ENCODE data around the gene STAT6. TPM values are rescaled to one million over a fixed set of nuclear protein-coding genes. Genes with fewer than 3 reads are reported as not detected.

Gene STAT6
- total RNA-seq, 1 donor from 2014 or later = 164 TPM

DNA sequence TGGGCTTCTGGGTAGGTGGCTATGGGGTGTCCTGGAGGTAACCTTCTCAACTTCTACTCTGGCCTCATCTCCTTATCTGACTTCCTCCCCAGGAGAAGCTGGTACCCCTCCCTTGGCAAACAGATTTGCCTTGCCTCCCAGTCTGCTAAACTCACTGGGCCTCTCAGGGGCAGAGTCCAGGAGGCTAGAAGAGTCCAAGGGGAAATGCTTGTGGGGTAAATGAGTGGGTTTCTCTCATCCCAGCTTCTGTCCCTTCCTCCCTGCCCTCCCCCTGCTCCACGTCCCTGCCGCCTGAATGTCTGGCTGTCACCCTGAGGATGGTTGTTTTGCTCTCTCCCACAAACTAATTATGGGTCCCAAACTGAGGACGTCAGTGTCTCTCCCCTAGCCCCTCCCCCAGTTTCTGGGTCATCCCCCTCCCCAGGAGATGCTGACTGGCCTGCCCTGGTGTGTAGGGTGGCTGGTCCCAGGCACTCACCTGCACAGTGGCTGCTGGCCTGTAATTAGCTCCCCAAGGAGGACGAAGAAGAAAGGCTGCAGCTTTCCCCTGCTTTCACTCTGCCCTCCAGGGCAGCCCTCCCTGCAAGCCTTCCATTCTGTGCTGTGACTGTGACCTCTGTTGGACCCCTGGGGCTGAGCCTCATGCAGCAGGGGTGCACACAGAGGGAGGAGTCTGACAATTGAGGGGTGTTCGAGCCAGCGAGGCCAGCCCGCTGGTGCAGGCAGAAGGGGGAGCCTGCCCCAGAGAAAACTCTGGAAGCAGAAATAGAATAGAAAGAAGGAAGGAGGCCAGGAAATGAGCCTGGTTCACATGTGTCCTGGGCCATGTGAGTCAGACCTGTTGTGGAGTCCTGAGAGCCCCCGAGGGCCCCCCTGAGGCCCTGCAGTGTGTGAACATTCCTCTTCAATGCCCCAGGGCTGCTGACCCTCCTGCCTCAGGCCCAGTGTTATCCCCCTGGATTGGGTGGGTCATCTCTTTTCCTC is 36.1 kb upstream of the STAT6 start, which contains the start of gene LRP1-AS:
Gene LRP1-AS (minus strand): TSS at position 659 of the 984 bp plus-strand sequence.
- DNase-seq (ENCODE audit: low spot score) = no peak

DNA sequence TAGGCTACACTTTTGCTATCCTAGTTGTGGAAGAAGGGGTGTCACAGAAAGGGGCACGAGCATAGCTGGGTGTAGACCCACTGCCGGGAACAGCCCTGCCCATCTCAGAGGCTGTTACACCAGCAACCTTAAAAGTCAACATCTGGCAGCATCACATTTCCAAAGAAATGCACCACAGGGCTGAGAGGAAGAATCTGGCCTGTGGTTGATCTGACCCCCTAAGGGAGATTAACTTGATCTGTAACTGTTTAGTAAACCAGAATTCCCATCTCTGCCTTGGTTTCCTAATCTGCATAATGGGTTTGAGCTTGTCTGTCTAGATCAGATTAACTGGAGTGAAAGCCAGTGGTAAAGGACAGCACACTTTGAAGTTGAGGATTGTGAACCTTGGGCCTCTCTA is 34.9 kb upstream of the STAT6 start:
- DNase-seq (ENCODE audit: low spot score) = no peak

DNA sequence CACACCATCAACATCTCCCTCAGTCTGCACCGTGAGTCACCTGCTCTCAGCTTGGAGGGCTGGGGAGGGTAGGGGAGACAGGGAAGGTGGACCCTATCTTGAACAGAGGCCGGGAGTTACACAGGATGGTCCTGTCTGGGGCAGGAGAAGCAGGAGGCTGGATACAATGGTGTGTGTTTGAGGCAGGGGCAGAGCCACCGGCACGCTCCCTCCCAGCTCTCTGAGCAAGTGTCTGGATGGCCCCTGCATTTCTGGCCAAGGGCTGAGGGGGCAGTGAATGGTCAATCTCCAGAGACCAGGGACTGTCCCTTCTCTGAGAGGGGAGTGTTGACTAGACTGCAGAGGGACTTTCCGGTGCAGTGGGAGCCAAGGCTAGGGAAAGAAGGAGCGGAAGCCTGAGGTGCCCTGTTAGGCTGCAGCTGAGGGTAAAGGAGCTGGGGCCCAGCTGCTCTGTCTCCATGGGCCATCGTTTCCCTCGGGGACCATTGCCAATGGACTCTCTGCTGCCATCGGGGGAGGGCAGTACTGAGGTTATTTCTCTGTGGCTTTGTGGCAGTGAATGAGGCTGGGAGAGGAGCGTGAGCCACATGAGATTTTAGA is 34.4 kb upstream of the STAT6 start:
- no peak for DNase-seq (ENCODE audit: low spot score)

DNA sequence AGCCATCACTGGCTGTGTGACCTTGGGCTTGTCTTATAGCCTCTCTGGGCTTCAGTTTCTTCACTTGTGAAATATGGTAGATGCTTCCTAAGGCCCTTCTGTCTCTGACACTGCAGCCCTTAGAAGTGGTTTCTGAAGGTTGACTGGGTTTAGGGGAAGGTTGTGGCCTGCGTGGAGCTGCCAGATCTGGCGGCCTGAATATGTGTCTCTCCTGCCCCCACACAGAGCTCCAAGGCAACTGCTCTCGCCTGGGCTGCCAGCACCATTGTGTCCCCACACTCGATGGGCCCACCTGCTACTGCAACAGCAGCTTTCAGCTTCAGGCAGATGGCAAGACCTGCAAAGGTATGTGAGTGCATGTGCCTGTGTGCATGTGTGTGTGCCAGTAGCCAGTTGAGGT is 32.3 kb upstream of the STAT6 start:
- no peak for DNase-seq (ENCODE audit: low spot score)

DNA sequence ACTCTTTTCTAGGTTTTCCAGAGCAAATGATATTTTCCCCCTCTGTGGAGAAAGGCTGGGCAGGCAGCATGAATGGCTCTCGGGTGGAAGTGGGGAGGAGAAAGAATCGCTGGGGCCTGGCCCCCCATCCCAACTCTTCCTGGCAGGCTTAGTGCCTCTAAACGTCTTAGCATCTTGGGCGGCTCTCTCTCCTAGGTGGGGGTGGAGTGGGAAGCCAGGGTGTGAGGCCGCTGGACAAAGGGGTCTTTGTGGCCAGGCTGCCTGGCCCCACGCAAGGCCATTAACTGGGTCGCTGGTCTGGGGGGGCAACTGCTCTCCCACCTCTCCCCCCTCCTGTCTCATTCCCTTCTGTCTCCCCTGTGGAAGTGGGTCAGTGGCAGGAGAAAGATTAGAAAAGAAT is 31.6 kb upstream of the STAT6 start:
- DNase-seq (ENCODE audit: low spot score) = no peak

DNA sequence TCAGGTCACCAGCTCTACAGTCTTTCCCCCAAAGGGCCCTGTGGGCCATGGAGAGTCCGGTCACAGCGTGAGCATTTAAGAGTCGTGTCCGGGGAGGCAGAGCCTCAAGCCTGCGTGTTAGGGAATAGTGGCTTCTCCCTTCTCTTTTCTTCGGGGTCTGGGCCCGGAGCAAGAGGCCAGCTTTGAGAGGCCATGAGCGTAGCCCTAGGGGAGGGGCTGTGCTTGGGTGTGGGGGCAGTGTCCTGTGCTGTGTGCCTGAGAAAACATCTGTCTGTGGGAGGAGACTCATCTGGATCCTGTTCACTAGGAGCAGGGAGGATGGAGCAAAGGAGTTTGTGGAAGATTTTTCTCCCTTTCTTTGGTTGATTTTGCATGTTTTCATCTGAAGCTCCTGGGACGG is 31.0 kb upstream of the STAT6 start:
- DNase-seq (ENCODE audit: low spot score) = no peak

DNA sequence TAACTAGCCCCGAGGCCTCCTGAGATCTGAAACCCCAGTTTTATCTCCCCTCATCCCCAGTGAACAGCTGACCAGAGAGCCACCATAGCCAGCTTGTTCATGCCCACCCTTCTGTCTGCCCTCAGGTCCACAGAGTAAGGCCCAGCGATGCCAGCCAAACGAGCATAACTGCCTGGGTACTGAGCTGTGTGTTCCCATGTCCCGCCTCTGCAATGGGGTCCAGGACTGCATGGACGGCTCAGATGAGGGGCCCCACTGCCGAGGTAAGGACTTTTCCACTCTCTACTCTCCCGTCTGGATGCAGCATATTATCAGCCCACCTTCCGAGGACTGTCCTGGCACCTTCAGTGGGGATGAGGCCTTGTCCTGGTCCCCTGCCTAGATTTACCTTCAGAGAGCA is 30.1 kb upstream of the STAT6 start:
- DNase-seq (ENCODE audit: low spot score) = no peak

DNA sequence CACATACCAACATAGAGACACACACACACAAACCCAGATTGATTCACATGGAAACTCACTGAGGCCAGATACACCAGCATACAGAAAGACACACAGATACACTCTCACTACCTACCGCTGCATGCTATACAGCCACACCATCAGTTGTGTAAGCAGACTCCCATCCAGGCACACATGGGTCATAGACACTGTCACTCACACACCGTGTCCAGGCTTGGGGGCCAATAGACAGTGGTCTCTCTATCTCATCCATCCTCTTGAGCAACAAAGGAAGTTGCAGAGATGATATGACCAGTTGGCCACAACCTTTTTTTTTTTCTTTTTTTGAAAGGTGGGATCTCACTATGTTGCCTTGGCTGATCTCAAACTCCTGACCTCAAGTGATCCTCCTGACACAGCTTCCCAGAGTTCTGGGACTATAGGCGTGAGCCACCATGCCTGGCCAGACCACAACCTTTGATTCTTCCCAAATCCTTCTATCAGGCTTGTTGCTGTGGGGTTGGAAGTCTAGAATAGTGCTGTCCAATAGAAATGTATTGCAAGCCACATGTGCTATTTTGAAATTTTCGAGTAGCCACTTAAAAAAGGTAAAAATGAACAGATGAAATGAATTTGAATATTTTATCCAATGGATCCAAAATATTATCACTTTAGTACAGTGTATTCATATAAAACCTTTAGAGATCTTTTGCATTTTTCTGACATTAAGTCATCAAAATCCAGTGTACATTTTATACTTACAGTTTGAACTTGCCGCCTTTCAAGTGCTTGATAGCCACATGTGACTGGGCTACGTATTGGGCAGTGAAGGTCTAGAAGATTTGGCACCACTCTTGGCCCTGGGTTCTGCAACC is 28.9 kb upstream of the STAT6 start:
- DNase-seq (ENCODE audit: low spot score) = no peak

DNA sequence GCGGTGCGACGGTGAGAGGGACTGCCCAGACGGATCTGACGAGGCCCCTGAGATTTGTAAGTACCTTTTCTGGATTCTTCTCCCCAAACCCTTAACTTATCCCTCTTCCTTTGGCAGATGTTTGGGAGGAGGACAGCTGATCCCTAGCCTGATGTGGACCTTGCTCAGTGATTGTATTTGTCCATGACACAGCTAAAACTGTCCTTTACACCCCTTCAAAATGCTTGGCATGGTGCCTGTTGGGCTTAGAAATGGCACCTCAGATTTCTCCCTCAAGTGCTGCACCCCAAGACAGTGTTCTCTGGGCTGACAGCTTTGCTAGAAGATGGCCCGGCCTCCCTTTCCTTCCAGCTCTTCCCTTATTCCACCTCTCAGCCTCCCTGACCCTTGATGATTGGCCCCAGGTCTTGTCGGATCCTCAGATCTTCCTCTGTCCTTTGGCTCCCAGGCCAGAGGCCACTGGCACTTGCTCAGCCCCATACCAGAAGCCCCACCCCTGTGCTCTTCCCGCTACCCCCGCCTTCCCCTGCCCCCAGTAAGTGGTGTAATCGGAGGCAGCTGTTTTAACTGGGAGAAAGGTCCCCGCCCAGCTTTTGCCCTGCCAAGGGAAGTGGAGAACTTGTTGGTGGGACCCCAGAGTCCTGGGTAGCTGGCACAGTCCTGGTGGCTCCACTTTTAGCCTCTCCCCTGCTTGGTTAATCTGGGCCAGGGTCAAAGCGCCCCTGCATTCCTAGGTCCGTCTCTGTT is 27.5 kb upstream of the STAT6 start:
- no peak for DNase-seq (ENCODE audit: low spot score)

DNA sequence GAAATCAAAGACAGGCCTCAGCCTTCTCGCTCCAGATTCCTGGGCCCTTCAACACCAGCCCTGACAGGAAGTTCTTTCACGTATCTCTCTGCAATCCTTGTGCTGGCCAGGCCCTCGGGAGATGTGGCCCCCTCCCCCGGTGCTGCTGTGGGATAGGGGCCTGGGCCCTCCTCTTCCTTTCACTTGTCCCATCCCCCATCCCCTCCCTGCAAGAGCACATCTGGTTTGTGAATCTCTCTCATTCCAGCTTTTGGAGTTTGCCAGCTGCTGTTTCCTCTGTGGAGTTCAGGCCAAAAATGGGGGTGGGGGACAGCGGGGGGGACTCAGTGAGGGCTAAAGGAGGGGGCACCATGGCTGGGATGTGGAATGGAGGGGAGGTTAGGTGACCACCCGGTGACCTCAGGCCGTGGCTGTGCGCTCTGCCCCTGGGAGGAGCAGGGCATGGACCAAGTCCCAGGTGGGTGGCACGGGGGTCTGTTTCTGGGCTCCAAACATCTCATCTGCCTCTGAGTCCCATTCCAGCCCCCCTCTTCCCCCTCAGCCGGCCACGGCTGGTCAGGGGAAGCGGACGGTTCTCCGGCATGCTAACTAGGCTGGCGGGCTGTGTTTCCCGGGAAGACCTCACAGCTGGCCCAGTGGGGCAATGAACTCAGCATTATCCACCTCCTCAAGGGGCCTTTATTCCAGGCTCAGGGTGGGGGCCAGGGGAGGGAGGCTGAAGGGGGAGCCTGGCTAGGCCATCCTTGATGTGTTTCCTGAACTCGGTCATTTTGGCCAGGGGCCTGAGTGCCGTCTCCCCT is 24.6 kb upstream of the STAT6 start:
- no peak for DNase-seq (ENCODE audit: low spot score)

DNA sequence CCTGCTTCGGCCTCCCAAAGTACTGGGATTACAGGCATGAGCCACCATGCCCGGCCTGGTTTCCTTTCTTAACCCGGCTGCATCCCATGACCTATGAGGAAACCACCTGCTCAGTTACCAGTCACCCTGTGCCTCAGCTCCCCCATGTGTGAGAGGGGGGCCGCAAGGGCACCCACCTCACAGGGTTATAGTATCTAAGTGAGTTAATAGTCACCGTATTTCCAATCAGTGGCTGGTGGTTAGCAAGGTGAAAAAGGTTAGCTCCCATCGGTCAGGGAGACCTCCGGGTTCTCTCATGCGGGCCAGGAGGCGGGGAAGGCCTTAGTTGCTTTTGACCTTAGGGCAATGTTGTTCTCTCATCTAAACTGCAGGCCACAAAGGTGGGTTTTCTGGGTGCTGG is 23.8 kb upstream of the STAT6 start:
- no peak for DNase-seq (ENCODE audit: low spot score)

DNA sequence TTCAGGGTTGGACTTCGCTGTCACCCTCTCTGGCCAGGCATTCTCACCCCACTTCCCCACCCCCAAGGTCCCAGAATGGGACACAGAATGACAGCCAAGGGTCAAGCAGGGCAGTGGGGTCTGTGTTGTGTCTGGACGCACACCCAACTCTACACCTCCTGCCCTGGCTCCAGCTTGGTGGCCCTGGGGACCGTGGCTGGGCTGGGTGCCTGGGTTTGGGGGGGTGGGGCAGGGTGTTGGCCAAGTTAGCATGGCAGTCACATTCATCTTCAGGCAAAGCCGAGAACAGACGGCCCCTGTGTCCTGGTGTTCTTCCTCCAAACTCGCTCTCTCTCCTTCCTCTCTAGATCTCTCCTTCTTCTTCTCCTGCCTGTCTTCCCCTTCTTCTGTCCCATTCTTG is 22.8 kb upstream of the STAT6 start:
- DNase-seq (ENCODE audit: low spot score) = no peak

DNA sequence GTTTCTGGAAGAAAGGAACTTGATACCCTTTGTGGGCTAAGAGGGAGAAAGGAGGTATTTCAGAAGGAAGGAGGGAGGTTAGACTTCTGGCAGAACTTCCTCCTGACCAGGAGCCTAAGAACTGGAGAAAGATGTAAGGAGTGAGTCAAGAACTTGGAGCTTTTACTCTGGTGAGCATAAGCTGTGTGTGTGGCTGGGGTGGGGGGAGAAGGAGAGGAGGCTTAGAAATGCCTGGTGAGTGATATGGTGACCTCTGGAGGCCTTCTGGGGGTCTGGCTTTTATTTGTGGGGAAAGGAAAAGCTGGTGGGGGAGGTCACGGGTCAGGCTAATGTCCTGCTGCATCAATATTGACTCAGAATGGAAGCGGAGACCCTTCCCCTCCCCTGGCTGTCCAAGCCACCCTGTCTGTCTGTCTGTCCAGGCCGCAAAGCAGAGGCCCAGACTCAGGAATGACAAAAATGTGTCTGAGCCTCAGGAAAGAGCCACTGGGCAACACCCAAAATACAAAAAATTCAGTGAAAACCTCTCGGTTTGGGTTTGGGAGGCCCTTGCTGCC is 21.9 kb upstream of the STAT6 start:
- no peak for DNase-seq (ENCODE audit: low spot score)

DNA sequence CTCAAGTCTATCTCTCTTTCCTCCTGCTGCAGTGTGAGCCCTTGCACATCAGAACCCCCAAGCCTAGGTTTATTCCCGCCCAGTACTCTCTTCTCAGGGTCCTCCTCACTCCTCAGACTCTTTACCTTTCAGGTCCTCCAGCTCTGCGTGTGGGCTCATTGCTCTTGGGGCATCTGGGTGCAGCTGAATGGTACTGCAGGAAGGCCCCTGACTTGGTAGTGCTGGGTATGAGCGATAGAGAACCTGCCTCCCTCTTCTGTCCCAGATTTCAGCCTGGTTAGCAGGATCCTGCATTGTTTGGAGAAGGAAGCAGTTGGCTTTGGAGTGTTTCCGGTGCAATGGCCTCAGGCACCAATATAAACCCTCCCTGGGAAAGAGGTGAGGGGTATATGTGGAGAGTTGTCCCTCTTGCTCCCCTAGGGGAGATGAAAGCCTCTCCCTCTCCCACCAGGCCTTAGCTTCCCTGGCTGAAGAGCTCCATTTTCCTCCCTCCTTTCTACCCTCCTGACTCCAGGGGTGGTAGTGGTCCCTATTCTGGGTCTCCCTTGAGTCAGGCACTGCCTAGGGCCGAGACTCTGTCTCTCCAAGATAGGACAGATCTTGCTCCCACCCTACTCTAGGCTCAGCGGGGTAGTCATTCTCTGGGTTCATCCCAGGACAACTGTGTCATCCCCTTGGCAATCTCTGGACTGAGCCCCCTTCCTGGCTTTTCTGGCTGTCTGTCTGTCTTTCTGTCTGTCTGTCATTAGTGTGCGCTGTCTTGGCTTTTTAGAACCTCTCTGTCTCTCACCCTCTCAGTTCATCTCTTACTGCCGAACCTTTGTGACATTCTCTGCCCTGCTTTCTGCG is 21.0 kb upstream of the STAT6 start:
- no peak for DNase-seq (ENCODE audit: low spot score)

DNA sequence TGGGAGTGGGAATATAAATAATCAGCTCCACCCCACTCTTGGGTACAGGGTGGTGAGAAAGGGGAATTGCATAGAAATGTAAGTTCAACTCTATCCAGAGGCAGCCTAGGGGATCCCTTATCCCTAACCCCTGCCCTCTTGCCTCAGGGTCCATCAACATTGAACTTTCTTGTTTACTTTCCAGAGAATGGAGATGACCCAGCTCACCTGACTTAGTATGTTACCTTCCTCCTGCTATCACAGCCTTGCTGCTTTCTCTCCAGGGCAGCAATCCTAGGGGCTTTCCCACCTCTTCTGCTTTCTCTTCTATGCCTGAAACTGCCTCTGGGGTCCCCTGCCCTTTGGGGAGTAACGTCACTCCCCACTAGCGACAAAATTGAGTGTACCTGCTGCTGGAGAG is 19.8 kb upstream of the STAT6 start:
- DNase-seq (ENCODE audit: low spot score) = no peak

DNA sequence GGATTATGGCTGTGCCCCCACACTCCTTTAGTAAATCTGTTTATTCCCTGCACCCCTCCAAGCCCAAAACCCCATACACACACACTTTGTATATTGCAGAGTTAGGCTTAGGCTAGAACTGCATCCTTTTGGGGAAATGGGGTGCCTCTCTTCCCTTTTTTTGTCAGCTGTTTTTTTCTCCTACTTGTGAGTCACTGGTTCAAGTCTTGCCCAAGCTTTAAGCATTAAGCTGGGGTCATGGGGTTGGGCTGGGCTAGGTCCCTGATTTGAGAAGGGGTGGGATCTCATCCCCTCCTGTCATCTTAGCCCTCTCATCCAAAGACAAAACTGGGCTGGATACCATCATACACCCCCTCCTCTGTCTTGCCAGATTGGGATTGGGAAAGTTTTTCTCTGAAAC is 18.7 kb upstream of the STAT6 start:
- no peak for DNase-seq (ENCODE audit: low spot score)

DNA sequence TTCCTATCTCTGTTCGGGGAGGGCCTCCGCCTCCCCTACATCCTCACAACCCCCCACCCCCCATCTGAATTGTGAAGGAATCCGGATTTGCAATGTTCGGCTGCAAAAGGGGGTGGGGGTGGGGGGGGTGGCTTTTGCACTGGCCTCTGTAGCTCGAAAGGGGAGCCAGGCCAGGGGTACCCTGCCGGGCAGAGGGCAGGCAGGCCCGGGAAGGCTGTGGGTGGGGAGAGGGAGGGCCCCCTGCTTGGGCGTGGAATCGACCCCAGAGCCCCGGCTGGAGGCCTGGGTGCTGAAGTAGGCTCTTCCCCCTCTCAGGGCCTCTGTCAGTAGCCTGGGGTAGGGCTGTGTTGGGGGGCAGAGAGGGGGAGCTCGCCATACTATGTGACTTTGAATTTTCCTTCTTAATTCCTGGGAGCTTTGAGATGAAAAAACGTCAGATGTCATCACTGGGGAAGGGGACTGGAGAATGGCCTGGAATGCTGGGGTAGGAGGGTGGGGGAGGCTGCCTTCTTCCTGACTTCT is 18.2 kb upstream of the STAT6 start:
- no peak for DNase-seq (ENCODE audit: low spot score)

DNA sequence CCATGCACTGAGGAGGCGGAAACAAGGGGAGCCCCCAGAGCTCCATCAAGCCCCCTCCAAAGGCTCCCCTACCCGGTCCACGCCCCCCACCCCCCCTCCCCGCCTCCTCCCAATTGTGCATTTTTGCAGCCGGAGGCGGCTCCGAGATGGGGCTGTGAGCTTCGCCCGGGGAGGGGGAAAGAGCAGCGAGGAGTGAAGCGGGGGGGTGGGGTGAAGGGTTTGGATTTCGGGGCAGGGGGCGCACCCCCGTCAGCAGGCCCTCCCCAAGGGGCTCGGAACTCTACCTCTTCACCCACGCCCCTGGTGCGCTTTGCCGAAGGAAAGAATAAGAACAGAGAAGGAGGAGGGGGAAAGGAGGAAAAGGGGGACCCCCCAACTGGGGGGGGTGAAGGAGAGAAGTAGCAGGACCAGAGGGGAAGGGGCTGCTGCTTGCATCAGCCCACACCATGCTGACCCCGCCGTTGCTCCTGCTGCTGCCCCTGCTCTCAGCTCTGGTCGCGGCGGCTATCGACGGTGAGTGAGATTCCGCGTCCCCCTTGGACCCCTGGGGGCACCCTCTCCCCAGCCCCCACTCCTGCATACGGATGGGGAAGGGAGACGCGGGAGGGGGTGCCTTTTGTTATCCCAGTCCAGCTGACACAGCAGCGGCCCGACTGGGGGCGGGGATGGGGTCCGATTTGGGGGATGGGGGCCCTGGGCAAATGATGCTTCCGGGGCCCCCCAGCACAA is 17.5 kb upstream of the STAT6 start:
- DNase-seq (ENCODE audit: low spot score) = no peak
